DOHH2 (cell line): ENCODE data around the gene BCL2.
A peak's percentile ranks its signal among the peaks of the same experiment; 100 is the strongest.

Source experiments
- H3F3A ChIP-seq: fragments of 200-600 bp; sonication (generic), shearing (Covaris generic); 2 replicates; pipeline ENCODE4 v1.6.0; 2016; ENCODE audit warnings: antibody characterized with exemption, mild to moderate bottlenecking; ENCODE audit not compliant: control insufficient read depth, insufficient read depth
- H3K27ac ChIP-seq: fragments of 200-600 bp; sonication (generic); 2 replicates; pipeline ENCODE4 v1.5.1; 2014; ENCODE audit warnings: low read depth, mild to moderate bottlenecking, low read length, moderate library complexity
- H3K27me3 ChIP-seq: fragments of 200-600 bp; sonication (generic); 2 replicates; pipeline ENCODE4 v1.6.1; 2014; ENCODE audit warnings: mild to moderate bottlenecking, low read length, mixed read lengths; ENCODE audit not compliant: control insufficient read depth
- H3K36me3 ChIP-seq: fragments of 200-600 bp; sonication (generic); 2 replicates; pipeline ENCODE4 v1.6.1; 2014; ENCODE audit warnings: mild to moderate bottlenecking, low read length, moderate library complexity, mixed read lengths; ENCODE audit not compliant: control insufficient read depth
- H3K4me1 ChIP-seq: fragments of 200-600 bp; sonication (generic); 2 replicates; pipeline ENCODE4 v1.6.1; 2014; ENCODE audit warnings: mild to moderate bottlenecking, low read length, mixed read lengths; ENCODE audit not compliant: control insufficient read depth
- H3K4me2 ChIP-seq: fragments of 200-600 bp; sonication (generic); 2 replicates; pipeline ENCODE4 v1.6.0; 2014; ENCODE audit warnings: mild to moderate bottlenecking, low read length, moderate library complexity
- H3K4me3 ChIP-seq: fragments of 200-600 bp; sonication (generic); 2 replicates; pipeline ENCODE4 v1.5.1; 2014; ENCODE audit warnings: mild to moderate bottlenecking, low read length, mixed read lengths
- H3K79me2 ChIP-seq: fragments of 200-600 bp; sonication (generic); 2 replicates; pipeline ENCODE4 v1.6.1; 2014; ENCODE audit warnings: mild to moderate bottlenecking, low read length, mixed read lengths; ENCODE audit not compliant: control insufficient read depth
- H3K9me2 ChIP-seq: fragments of 200-600 bp; sonication (generic); replicated peaks from 2 replicates; pipeline ENCODE4 v1.6.1; 2014; ENCODE audit warnings: mild to moderate bottlenecking, low read length, mixed read lengths; ENCODE audit not compliant: control insufficient read depth
- H3K9me3 ChIP-seq: fragments of 200-600 bp; sonication (generic); 2 replicates; pipeline ENCODE4 v1.6.1; 2014; ENCODE audit warnings: antibody characterized with exemption, low read length, mixed read lengths; ENCODE audit not compliant: control insufficient read depth, insufficient read depth
- H4K20me1 ChIP-seq: fragments of 200-600 bp; sonication (generic); 2 replicates; pipeline ENCODE4 v1.6.0; 2014; ENCODE audit warnings: low read depth, mild to moderate bottlenecking, antibody characterized with exemption, low read length, moderate library complexity; ENCODE audit not compliant: control insufficient read depth, insufficient read depth
- EZH2phosphoT487 ChIP-seq: fragments of 200-600 bp; sonication (generic); IDR thresholded peaks from 2 replicates; pipeline ENCODE4 v1.6.1; 2017; ENCODE audit warnings: borderline replicate concordance, mild to moderate bottlenecking, antibody characterized with exemption, low read length, moderate library complexity, mixed read lengths
- TF ChIP-seq, protein P1 (sequence below): fragments of 200-600 bp; sonication (generic); IDR thresholded peaks from one replicate; pipeline ENCODE4 v1.5.1; 2014; ENCODE audit warnings: antibody characterized with exemption, mild to moderate bottlenecking, low read depth, low read length; ENCODE audit not compliant: poor library complexity, severe bottlenecking

The BCL2 gene

DNA sequence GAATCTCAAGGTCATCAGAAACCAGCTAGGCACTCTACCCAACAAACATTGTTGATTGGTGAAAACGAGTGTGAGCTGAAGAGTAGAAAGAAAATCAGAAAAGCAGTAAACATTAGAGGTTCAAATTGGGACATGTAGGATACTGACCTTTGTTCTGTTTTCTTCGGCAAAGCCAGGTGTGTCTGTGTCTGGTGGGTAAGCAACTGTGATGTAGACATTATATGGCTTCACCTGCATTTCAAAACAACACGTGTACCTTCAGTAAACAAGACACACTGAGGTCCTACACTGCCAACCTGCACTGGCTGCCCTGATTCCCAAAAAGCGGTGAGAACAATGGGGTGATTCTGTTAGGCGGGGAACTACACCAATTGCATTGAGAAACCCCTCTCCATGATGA lies 24.7 kb upstream of the BCL2 start:
- no peaks in the 10 kb centered on the region for H3K9me2 ChIP-seq
- H3K4me1 ChIP-seq: peaks cover 14% of the 10 kb centered on the region
- H3K4me2 ChIP-seq: no peak overlapping the region
- no peaks in the 10 kb centered on the region for H3F3A ChIP-seq
- H3K79me2 ChIP-seq: no peaks in the 10 kb centered on the region
- H3K27me3 ChIP-seq: no peaks in the 10 kb centered on the region
- no peaks in the 10 kb centered on the region for H4K20me1 ChIP-seq
- H3K9me3 ChIP-seq: no peaks in the 10 kb centered on the region
- no peak overlapping the region for H3K4me3 ChIP-seq
- peaks cover 48% of the 10 kb centered on the region for H3K36me3 ChIP-seq
- H3K27ac ChIP-seq: no peak overlapping the region
- no peak for TF ChIP-seq EZH2phosphoT487
- TF ChIP-seq, protein P1, sequence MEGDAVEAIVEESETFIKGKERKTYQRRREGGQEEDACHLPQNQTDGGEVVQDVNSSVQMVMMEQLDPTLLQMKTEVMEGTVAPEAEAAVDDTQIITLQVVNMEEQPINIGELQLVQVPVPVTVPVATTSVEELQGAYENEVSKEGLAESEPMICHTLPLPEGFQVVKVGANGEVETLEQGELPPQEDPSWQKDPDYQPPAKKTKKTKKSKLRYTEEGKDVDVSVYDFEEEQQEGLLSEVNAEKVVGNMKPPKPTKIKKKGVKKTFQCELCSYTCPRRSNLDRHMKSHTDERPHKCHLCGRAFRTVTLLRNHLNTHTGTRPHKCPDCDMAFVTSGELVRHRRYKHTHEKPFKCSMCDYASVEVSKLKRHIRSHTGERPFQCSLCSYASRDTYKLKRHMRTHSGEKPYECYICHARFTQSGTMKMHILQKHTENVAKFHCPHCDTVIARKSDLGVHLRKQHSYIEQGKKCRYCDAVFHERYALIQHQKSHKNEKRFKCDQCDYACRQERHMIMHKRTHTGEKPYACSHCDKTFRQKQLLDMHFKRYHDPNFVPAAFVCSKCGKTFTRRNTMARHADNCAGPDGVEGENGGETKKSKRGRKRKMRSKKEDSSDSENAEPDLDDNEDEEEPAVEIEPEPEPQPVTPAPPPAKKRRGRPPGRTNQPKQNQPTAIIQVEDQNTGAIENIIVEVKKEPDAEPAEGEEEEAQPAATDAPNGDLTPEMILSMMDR: no peak

- no peak overlapping the region for H3K4me2 ChIP-seq
- peaks cover 51% of the 10 kb centered on the region for H3K36me3 ChIP-seq
- no peaks in the 10 kb centered on the region for H3K4me1 ChIP-seq
- H3K4me3 ChIP-seq: no peak overlapping the region
- H3K79me2 ChIP-seq: no peaks in the 10 kb centered on the region
- no peaks in the 10 kb centered on the region for H3K9me3 ChIP-seq
- no peak for TF ChIP-seq EZH2phosphoT487
- TF ChIP-seq, protein P1: no peak
- no peaks in the 10 kb centered on the region for H4K20me1 ChIP-seq
- H3K27me3 ChIP-seq: no peaks in the 10 kb centered on the region
- no peak overlapping the region for H3K27ac ChIP-seq
- H3K9me2 ChIP-seq: no peaks in the 10 kb centered on the region
- H3F3A ChIP-seq: no peaks in the 10 kb centered on the region
Measured at GRCh38 chr18:63342206-63342605, 22.6 kb upstream of the BCL2 start.

DNA sequence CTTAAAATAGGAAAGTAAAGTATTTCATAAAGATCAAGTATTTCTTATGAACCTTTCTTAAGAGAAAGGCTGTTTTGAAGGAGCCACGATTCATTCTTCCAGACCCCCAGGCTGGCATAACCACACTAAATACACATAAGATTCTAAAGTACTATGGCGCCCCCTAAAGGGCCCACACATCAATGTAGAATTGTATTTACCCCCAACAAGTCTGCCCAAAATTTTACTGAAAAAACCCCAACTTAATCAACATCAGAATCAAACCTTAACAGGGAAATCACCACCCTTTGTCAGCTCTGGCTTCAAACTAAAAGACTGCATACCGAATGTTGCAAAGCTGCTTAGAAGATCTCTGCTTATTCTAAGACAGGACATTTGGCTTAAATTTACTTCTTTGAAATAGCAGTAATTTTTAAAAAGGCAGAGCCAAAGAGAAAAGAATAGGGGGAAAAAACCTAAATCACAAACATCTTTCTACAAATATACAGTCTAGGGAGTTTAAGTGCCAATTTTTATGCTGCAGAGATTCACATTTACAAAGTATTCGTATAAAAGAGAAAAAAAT lies 20.4 kb upstream of the BCL2 start:
- peaks cover 54% of the 10 kb centered on the region for H3K36me3 ChIP-seq
- H3K9me3 ChIP-seq: no peaks in the 10 kb centered on the region
- H3K4me2 ChIP-seq: no peak overlapping the region
- no peaks in the 10 kb centered on the region for H3K27me3 ChIP-seq
- H4K20me1 ChIP-seq: no peaks in the 10 kb centered on the region
- H3K4me3 ChIP-seq: no peak overlapping the region
- no peaks in the 10 kb centered on the region for H3K9me2 ChIP-seq
- no peaks in the 10 kb centered on the region for H3K4me1 ChIP-seq
- TF ChIP-seq, protein P1: peak; percentile 75
- no peak for TF ChIP-seq EZH2phosphoT487
- H3K27ac ChIP-seq: no peak overlapping the region
- no peaks in the 10 kb centered on the region for H3F3A ChIP-seq
- H3K79me2 ChIP-seq: no peaks in the 10 kb centered on the region
